Measurements from ENCODE around the gene GPS2.

Gene GPS2

GRCh38 chr17:7352910-7353635 is 37.9 kb upstream of the GPS2 start:
- Histone ChIP-seq H3K4me3 (ENCODE audit: low read length in 2 of 2) (peak overlapping the region; percentile 83 to 86), H3K4me1 (ENCODE audit: control insufficient read depth in 2 of 2, insufficient read depth in 2 of 2, low read length in 2 of 2) (peaks cover 27 to 39% of the 10 kb centered on the region in 2 donors), H3K9me3 (ENCODE audit: control insufficient read depth in 2 of 2, low read length in 2 of 2) (no peaks in the 10 kb centered on the region), H3K9ac (ENCODE audit: low read depth in 1 of 2, low read length in 2 of 2) (peak overlapping the region; percentile 84 to 95), H3K36me3 (ENCODE audit: control insufficient read depth in 2 of 2, insufficient read depth in 2 of 2, low read length in 2 of 2) (no peaks in the 10 kb centered on the region), H3K27ac (ENCODE audit: low read depth in 2 of 2, low read length in 2 of 2) (peak overlapping the region in 1 of 2 donors; percentile 97), H3K27me3 (ENCODE audit: control insufficient read depth in 2 of 2, insufficient read depth in 2 of 2, low read length in 2 of 2) (no peaks in the 10 kb centered on the region)

GRCh38 chr17:7352503-7352889 is 37.3 kb upstream of the GPS2 start:
- no peaks in the 10 kb centered on the region for H3K27me3 ChIP-seq (ENCODE audit: control insufficient read depth in 2 of 2, insufficient read depth in 2 of 2, low read length in 2 of 2)
- peaks cover 27 to 39% of the 10 kb centered on the region in 2 donors for H3K4me1 ChIP-seq (ENCODE audit: control insufficient read depth in 2 of 2, insufficient read depth in 2 of 2, low read length in 2 of 2)
- H3K9me3 ChIP-seq (ENCODE audit: control insufficient read depth in 2 of 2, low read length in 2 of 2), result no peaks in the 10 kb centered on the region
- no peaks in the 10 kb centered on the region for H3K36me3 ChIP-seq (ENCODE audit: control insufficient read depth in 2 of 2, insufficient read depth in 2 of 2, low read length in 2 of 2)
- peak overlapping the region; percentile 96 to 97 for H3K27ac ChIP-seq (ENCODE audit: low read depth in 2 of 2, low read length in 2 of 2)
- H3K9ac ChIP-seq (ENCODE audit: low read depth in 1 of 2, low read length in 2 of 2), result peak overlapping the region; percentile 84 to 95
- peak overlapping the region; percentile 83 to 86 for H3K4me3 ChIP-seq (ENCODE audit: low read length in 2 of 2)

- Histone ChIP-seq H3K4me1 (ENCODE audit: control insufficient read depth in 2 of 2, insufficient read depth in 2 of 2, low read length in 2 of 2) (peaks cover 27 to 39% of the 10 kb centered on the region in 2 donors), H3K9ac (ENCODE audit: low read depth in 1 of 2, low read length in 2 of 2) (peak within 1 kb of the TSS; percentile 90 to 95), H3K36me3 (ENCODE audit: control insufficient read depth in 2 of 2, insufficient read depth in 2 of 2, low read length in 2 of 2) (no peaks in the 10 kb centered on the region), H3K27ac (ENCODE audit: low read depth in 2 of 2, low read length in 2 of 2) (peak within 1 kb of the TSS; percentile 96 to 97), H3K4me3 (ENCODE audit: low read length in 2 of 2) (peak within 1 kb of the TSS; percentile 83 to 86), H3K27me3 (ENCODE audit: control insufficient read depth in 2 of 2, insufficient read depth in 2 of 2, low read length in 2 of 2) (no peaks in the 10 kb centered on the region), H3K9me3 (ENCODE audit: control insufficient read depth in 2 of 2, low read length in 2 of 2) (no peaks in the 10 kb centered on the region)
These were observed 36.7 kb upstream of the GPS2 start, which contains the start of gene KCTD11 for GRCh38 chr17:7351665-7352502. Gene KCTD11 (plus strand): TSS chr17:7352162.

GRCh38 chr17:7348478-7349242 is 33.5 kb upstream of the GPS2 start:
- Histone ChIP-seq H3K4me3 (ENCODE audit: low read length in 2 of 2) (no peak overlapping the region), H3K27me3 (ENCODE audit: control insufficient read depth in 2 of 2, insufficient read depth in 2 of 2, low read length in 2 of 2) (no peaks in the 10 kb centered on the region), H3K36me3 (ENCODE audit: control insufficient read depth in 2 of 2, insufficient read depth in 2 of 2, low read length in 2 of 2) (no peaks in the 10 kb centered on the region), H3K4me1 (ENCODE audit: control insufficient read depth in 2 of 2, insufficient read depth in 2 of 2, low read length in 2 of 2) (peaks cover 22 to 24% of the 10 kb centered on the region in 2 donors), H3K9ac (ENCODE audit: low read depth in 1 of 2, low read length in 2 of 2) (no peak overlapping the region), H3K9me3 (ENCODE audit: control insufficient read depth in 2 of 2, low read length in 2 of 2) (no peaks in the 10 kb centered on the region), H3K27ac (ENCODE audit: low read depth in 2 of 2, low read length in 2 of 2) (no peak overlapping the region)

- Histone ChIP-seq H3K27me3 (ENCODE audit: control insufficient read depth in 2 of 2, insufficient read depth in 2 of 2, low read length in 2 of 2) (no peaks in the 10 kb centered on the region), H3K4me1 (ENCODE audit: control insufficient read depth in 2 of 2, insufficient read depth in 2 of 2, low read length in 2 of 2) (peaks cover 18 to 19% of the 10 kb centered on the region in 2 donors), H3K9me3 (ENCODE audit: control insufficient read depth in 2 of 2, low read length in 2 of 2) (no peaks in the 10 kb centered on the region), H3K4me3 (ENCODE audit: low read length in 2 of 2) (no peak overlapping the region), H3K36me3 (ENCODE audit: control insufficient read depth in 2 of 2, insufficient read depth in 2 of 2, low read length in 2 of 2) (no peaks in the 10 kb centered on the region), H3K9ac (ENCODE audit: low read depth in 1 of 2, low read length in 2 of 2) (no peak overlapping the region), H3K27ac (ENCODE audit: low read depth in 2 of 2, low read length in 2 of 2) (no peak overlapping the region)
These were observed 32.7 kb upstream of the GPS2 start for GRCh38 chr17:7347630-7348477.

- Histone ChIP-seq H3K36me3 (ENCODE audit: control insufficient read depth in 2 of 2, insufficient read depth in 2 of 2, low read length in 2 of 2) (peaks cover 0 to 1% of the 10 kb centered on the region in 2 donors), H3K4me1 (ENCODE audit: control insufficient read depth in 2 of 2, insufficient read depth in 2 of 2, low read length in 2 of 2) (peaks cover 11 to 13% of the 10 kb centered on the region in 2 donors), H3K27ac (ENCODE audit: low read depth in 2 of 2, low read length in 2 of 2) (no peak overlapping the region), H3K9me3 (ENCODE audit: control insufficient read depth in 2 of 2, low read length in 2 of 2) (no peaks in the 10 kb centered on the region), H3K27me3 (ENCODE audit: control insufficient read depth in 2 of 2, insufficient read depth in 2 of 2, low read length in 2 of 2) (no peaks in the 10 kb centered on the region), H3K4me3 (ENCODE audit: low read length in 2 of 2) (no peak overlapping the region), H3K9ac (ENCODE audit: low read depth in 1 of 2, low read length in 2 of 2) (no peak overlapping the region)
These were observed 31.8 kb upstream of the GPS2 start for GRCh38 chr17:7346761-7347614.

- Histone ChIP-seq H3K36me3 (ENCODE audit: control insufficient read depth in 2 of 2, insufficient read depth in 2 of 2, low read length in 2 of 2) (peaks cover 0 to 5% of the 10 kb centered on the region in 2 donors), H3K27me3 (ENCODE audit: control insufficient read depth in 2 of 2, insufficient read depth in 2 of 2, low read length in 2 of 2) (peaks cover 0 to 4% of the 10 kb centered on the region in 2 donors), H3K9me3 (ENCODE audit: control insufficient read depth in 2 of 2, low read length in 2 of 2) (no peaks in the 10 kb centered on the region), H3K27ac (ENCODE audit: low read depth in 2 of 2, low read length in 2 of 2) (no peak overlapping the region), H3K4me1 (ENCODE audit: control insufficient read depth in 2 of 2, insufficient read depth in 2 of 2, low read length in 2 of 2) (peaks cover 0 to 4% of the 10 kb centered on the region in 2 donors), H3K9ac (ENCODE audit: low read depth in 1 of 2, low read length in 2 of 2) (no peak overlapping the region), H3K4me3 (ENCODE audit: low read length in 2 of 2) (no peak overlapping the region)
These were observed 28.1 kb upstream of the GPS2 start for GRCh38 chr17:7343250-7343649.

- H3K4me1 ChIP-seq (ENCODE audit: control insufficient read depth in 2 of 2, insufficient read depth in 2 of 2, low read length in 2 of 2), result peaks cover 0 to 4% of the 10 kb centered on the region in 2 donors
- H3K36me3 ChIP-seq (ENCODE audit: control insufficient read depth in 2 of 2, insufficient read depth in 2 of 2, low read length in 2 of 2), result peaks cover 0 to 5% of the 10 kb centered on the region in 2 donors
- H3K9me3 ChIP-seq (ENCODE audit: control insufficient read depth in 2 of 2, low read length in 2 of 2), result no peaks in the 10 kb centered on the region
- no peak overlapping the region for H3K9ac ChIP-seq (ENCODE audit: low read depth in 1 of 2, low read length in 2 of 2)
- peaks cover 0 to 4% of the 10 kb centered on the region in 2 donors for H3K27me3 ChIP-seq (ENCODE audit: control insufficient read depth in 2 of 2, insufficient read depth in 2 of 2, low read length in 2 of 2)
- no peak overlapping the region for H3K27ac ChIP-seq (ENCODE audit: low read depth in 2 of 2, low read length in 2 of 2)
- H3K4me3 ChIP-seq (ENCODE audit: low read length in 2 of 2), result no peak overlapping the region
These were observed 26.7 kb upstream of the GPS2 start for GRCh38 chr17:7341842-7342241.

Measured in mucosa of rectum (tissue), 2 donors.